Gastrocnemius medialis (tissue), 4 donors: Measurements from ENCODE around the gene DOK5. TPM values are rescaled to one million over a fixed set of nuclear protein-coding genes. Genes with fewer than 3 reads are reported as not detected.

Source experiments
- ATAC-seq, 2 donors: fragments of 150-250 bp; one replicate each; pipeline ENCODE4 v1.9.1; 2016
- DNase-seq, 2 donors: peaks; one replicate each; pipeline ENCODE4 v3.0.0-alpha.2; 2019
- H3K27ac ChIP-seq, 4 donors: fragments of 200-600 bp; sonication (generic); 1 replicate in 1 of 4; 2 replicates in 3 of 4; pipeline ENCODE4 v1.5.1; 2016 to 2018; ENCODE audit warnings: mild to moderate bottlenecking in 2 of 4, moderate library complexity in 1 of 4
- H3K27me3 ChIP-seq, 3 donors: fragments of 200-600 bp; sonication (generic) in 2 of 3; 1 replicate in 1 of 3; 2 replicates in 2 of 3; pipeline versions ENCODE4 v1.5.1 to v1.6.0; 2016 to 2019; ENCODE audit warnings: mild to moderate bottlenecking in 1 of 3, moderate library complexity in 1 of 3
- H3K36me3 ChIP-seq, 2 donors: fragments of 200-600 bp; sonication (generic) in 1 of 2; one replicate each; pipeline ENCODE4 v1.5.1; 2017 to 2018
- H3K4me1 ChIP-seq, 2 donors: fragments of 200-600 bp; sonication (generic) in 1 of 2; one replicate each; pipeline ENCODE4 v1.5.1; 2016 to 2017; ENCODE audit warnings: mild to moderate bottlenecking in 2 of 2
- H3K4me3 ChIP-seq, 4 donors: fragments of 200-600 bp; sonication (generic) in 3 of 4; 1 replicate in 1 of 4; 2 replicates in 3 of 4; pipeline ENCODE4 v1.5.1; 2016 to 2019; ENCODE audit warnings: mild to moderate bottlenecking in 2 of 4
- H3K9me3 ChIP-seq, 3 donors: fragments of 200-600 bp; sonication (generic) in 2 of 3; 1 replicate in 1 of 3; 2 replicates in 2 of 3; pipeline ENCODE4 v1.5.1; 2016 to 2019
- POLR2A ChIP-seq, 2 donors: fragments of 450-650 bp; IDR thresholded peaks; one replicate each; pipeline ENCODE4 v1.6.1; 2017; ENCODE audit warnings: antibody characterized with exemption in 2 of 2, mild to moderate bottlenecking in 2 of 2, moderate library complexity in 2 of 2
- in situ Hi-C, 4 donors: fragments of 200-750 bp; cut with MboI; loops; one replicate each; pipeline versions ENCODE4 v1.15.0 to v1.8.0; 2017; ENCODE audit warnings: low sequenced_read_pairs in 4 of 4
- intact Hi-C: fragments of 100-400 bp; cut with DNase I; formaldehyde crosslinking; loops from one replicate; pipeline ENCODE4 v1.15.1; 2023; ENCODE audit warnings: low total_unique reads
- total RNA-seq, 4 donors: library from RNA; depleted of rRNA; stranded (reverse); fragments of >200 nt; gene quantifications; one replicate each; pipeline versions ENCODE4 v1.1.0 to v1.2.3, GENCODE V29; 2016
- TF ChIP-seq, protein P1 (sequence below), 5 experiments: fragments of 450-650 bp in 3 of 5; fragments of 200-600 bp in 2 of 5; sonication (generic) in 2 of 5; IDR thresholded peaks in 4 of 5; conservative IDR thresholded peaks in 1 of 5; 1 replicate in 4 of 5; 2 replicates in 1 of 5; pipeline ENCODE4 v1.5.1; 2016 to 2019; ENCODE audit warnings: antibody characterized with exemption in 5 of 5, mild to moderate bottlenecking in 3 of 5, moderate library complexity in 3 of 5

Gene DOK5
- total RNA-seq, 4 donors from 2014 or later: 1.2 to 12.7 (median 7.4) TPM

DNA sequence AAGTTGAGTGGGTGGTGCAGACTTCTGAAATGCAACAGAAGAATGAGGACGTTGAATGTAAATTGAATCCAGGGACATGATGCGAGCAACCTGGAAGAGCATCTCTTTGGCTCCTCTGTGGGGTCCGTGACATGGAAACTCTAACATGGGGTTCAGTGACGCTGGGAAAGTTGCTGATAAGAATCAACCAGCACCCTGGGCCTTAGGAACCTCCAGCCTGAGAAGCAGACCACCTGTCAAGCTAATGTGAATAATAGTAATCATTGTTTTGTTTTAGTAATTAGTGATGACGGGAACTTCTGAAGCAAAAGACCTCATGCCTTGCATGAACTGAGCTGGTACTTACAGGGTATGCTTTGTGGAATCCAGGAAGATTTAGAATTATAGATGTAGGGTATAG is 25.2 kb upstream of the DOK5 start:
- intact Hi-C loops: no loop called here
- in situ Hi-C loops: loop anchor here in 2 of 4 donors (25.0 kb wide), 1 partner anchor 187 kb away; no protein-coding TSS in a partner anchor
- DNase-seq (no peak), ATAC-seq (no peak)
- TF ChIP-seq, protein P1, sequence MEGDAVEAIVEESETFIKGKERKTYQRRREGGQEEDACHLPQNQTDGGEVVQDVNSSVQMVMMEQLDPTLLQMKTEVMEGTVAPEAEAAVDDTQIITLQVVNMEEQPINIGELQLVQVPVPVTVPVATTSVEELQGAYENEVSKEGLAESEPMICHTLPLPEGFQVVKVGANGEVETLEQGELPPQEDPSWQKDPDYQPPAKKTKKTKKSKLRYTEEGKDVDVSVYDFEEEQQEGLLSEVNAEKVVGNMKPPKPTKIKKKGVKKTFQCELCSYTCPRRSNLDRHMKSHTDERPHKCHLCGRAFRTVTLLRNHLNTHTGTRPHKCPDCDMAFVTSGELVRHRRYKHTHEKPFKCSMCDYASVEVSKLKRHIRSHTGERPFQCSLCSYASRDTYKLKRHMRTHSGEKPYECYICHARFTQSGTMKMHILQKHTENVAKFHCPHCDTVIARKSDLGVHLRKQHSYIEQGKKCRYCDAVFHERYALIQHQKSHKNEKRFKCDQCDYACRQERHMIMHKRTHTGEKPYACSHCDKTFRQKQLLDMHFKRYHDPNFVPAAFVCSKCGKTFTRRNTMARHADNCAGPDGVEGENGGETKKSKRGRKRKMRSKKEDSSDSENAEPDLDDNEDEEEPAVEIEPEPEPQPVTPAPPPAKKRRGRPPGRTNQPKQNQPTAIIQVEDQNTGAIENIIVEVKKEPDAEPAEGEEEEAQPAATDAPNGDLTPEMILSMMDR (IDR thresholded peaks at IDR 0.05 in 4 of 5, conservative IDR thresholded peaks at IDR 0.05 in 1 of 5): no peak
- no peak for TF ChIP-seq POLR2A (IDR thresholded peaks at IDR 0.05)
- Histone ChIP-seq H3K9me3 (no peaks in the 10 kb centered on the region), H3K36me3 (no peaks in the 10 kb centered on the region), H3K27ac (no peak overlapping the region), H3K27me3 (no peaks in the 10 kb centered on the region), H3K4me3 (no peak overlapping the region), H3K4me1 (no peaks in the 10 kb centered on the region)

DNA sequence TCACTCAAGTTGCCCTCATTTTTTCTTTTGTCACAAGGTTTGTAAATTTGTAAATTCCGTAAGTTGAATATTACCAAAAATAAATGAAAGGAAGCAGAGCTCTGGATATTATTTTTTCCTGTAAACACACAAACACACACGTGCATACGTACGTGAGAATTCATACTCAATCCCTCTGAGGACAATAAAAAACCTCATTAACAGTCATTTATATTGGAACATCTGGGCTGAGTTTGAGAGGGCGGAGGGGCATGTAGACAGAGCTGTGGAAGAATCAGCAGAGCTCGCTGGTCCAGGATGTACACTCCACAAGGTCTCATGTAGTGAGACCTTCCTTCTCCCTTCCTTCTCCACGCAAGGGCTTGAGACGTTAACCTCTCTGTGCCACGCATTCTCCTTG is 24.2 kb upstream of the DOK5 start:
- DNase-seq: no peak
- Histone ChIP-seq H3K36me3 (no peaks in the 10 kb centered on the region), H3K9me3 (no peaks in the 10 kb centered on the region), H3K4me3 (no peak overlapping the region), H3K27me3 (no peaks in the 10 kb centered on the region), H3K27ac (no peak overlapping the region), H3K4me1 (no peaks in the 10 kb centered on the region)
- intact Hi-C loops: no loop called here
- in situ Hi-C loops: loop anchor here in 2 of 4 donors (25.0 kb wide), 1 partner anchor 186 kb away; no protein-coding TSS in a partner anchor
- ATAC-seq: no peak
- TF ChIP-seq POLR2A (IDR thresholded peaks at IDR 0.05): no peak
- TF ChIP-seq, protein P1 (IDR thresholded peaks at IDR 0.05 in 4 of 5, conservative IDR thresholded peaks at IDR 0.05 in 1 of 5): no peak

DNA sequence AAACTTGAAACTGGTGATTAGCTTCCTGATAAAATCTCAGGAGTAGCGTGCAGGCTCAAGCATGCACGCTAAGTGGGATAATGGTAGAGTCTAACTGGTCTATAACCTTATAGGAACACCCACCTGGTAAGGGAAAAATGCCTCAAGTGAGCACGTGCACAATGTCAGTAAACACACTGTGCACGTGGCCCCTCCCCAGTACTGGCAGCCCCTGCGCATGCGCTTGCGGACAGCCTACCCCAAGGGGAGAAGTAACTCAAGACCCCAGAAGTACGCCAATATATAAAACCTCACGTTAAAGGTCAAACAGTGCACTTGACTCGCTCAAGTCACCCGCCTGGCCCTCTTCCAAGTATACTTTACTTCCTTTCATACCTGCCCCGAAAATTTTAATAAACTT is 23.1 kb upstream of the DOK5 start:
- H3K4me3 ChIP-seq: no peak overlapping the region
- in situ Hi-C loops (loop anchor here in 2 of 4 donors (25.0 kb wide), 1 partner anchor 185 kb away; no protein-coding TSS in a partner anchor), intact Hi-C loops (no loop called here)
- H3K9me3 ChIP-seq: no peaks in the 10 kb centered on the region
- H3K27ac ChIP-seq: no peak overlapping the region
- TF ChIP-seq, protein P1 (IDR thresholded peaks at IDR 0.05 in 4 of 5, conservative IDR thresholded peaks at IDR 0.05 in 1 of 5): no peak
- TF ChIP-seq POLR2A (IDR thresholded peaks at IDR 0.05): no peak
- no peaks in the 10 kb centered on the region for H3K36me3 ChIP-seq
- H3K27me3 ChIP-seq: no peaks in the 10 kb centered on the region
- ATAC-seq (no peak), DNase-seq (no peak)
- no peaks in the 10 kb centered on the region for H3K4me1 ChIP-seq

DNA sequence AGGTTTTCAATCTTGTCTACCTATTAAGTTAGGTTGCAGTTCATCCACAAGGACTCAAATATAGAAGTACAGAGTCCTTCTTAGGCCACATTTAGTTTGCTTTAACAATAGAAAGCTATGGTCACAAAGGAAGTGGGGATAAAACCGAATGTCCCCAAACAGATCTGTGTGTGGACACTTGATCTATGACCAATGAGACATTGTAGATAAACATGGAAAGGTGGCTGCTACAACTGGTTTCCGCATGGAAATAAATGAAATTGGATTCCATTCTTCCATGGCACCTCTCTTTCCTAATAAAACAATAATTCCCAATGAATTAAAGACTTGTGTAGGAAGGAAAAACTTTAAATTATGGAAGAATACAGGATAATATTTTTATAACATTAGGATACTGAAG is 20.4 kb upstream of the DOK5 start:
- Histone ChIP-seq H3K4me3 (no peak overlapping the region), H3K9me3 (no peaks in the 10 kb centered on the region), H3K27me3 (no peaks in the 10 kb centered on the region), H3K36me3 (no peaks in the 10 kb centered on the region), H3K4me1 (peaks cover 0 to 7% of the 10 kb centered on the region in 2 donors), H3K27ac (no peak overlapping the region)
- DNase-seq (no peak), ATAC-seq (no peak)
- TF ChIP-seq POLR2A (IDR thresholded peaks at IDR 0.05): no peak
- TF ChIP-seq, protein P1 (IDR thresholded peaks at IDR 0.05 in 4 of 5, conservative IDR thresholded peaks at IDR 0.05 in 1 of 5): no peak
- intact Hi-C loops: no loop called here
- in situ Hi-C loops: loop anchor here in 2 of 4 donors (25.0 kb wide), 1 partner anchor 182 kb away; no protein-coding TSS in a partner anchor

DNA sequence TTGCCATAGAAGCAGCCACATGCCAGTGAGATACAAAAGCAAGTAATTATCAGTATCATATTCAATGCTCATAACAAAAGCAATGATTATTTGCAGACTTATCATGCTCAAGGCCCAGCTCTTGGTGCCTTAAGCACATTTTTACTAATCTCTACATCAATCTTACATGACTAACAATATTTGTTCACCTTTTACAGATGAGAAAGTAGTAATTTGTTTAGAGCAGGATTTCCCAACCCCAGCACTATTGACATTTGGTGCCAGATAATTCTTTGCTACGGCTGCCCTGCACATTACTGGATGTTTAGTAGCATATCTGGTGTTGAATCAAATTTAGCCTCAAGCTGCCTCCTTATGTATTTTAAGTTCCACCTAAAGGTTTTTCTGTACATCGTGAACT is 19.0 kb upstream of the DOK5 start:
- no peak overlapping the region for H3K27ac ChIP-seq
- H3K36me3 ChIP-seq: no peaks in the 10 kb centered on the region
- no peak overlapping the region for H3K4me3 ChIP-seq
- intact Hi-C loops: no loop called here
- no peaks in the 10 kb centered on the region for H3K9me3 ChIP-seq
- peaks cover 0 to 7% of the 10 kb centered on the region in 2 donors for H3K4me1 ChIP-seq
- in situ Hi-C loops: loop anchor here in 2 of 4 donors (25.0 kb wide), 1 partner anchor 181 kb away; no protein-coding TSS in a partner anchor
- no peaks in the 10 kb centered on the region for H3K27me3 ChIP-seq
- DNase-seq (no peak), ATAC-seq (no peak)
- no peak for TF ChIP-seq POLR2A (IDR thresholded peaks at IDR 0.05)
- TF ChIP-seq, protein P1 (IDR thresholded peaks at IDR 0.05 in 4 of 5, conservative IDR thresholded peaks at IDR 0.05 in 1 of 5): no peak
